Measurements from ENCODE around the gene CDCA7L.

Gene CDCA7L

DNA sequence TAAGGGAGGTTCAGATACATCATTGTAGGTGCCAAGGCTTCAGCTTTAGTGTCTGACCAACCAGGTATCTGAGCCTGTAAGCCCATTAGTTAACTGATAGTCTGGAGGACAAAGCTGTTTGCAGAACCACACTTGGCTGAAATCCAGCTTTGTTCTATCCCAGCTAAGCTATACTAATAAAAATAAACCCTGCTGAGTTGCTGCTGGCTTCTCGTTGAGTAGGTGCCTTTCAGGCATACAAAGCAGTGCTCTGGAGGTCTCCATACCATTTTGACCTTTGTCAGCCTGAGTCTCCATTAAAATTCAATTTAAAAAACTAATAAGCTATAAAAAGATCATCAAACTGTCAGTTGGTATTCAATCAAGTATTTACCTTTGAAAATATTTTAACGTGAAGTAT, 22.0 kb downstream of the CDCA7L start (continued):
- TF ChIP-seq ZNF701 (tag by site-specific recombination; IDR thresholded peaks at IDR 0.05) (no peak), ZFP3 (tag by site-specific recombination; IDR thresholded peaks at IDR 0.05; ENCODE audit: low read depth) (no peak), ZNF626 (tag by site-specific recombination; IDR thresholded peaks at IDR 0.05) (no peak), MYNN (tag by site-specific recombination; IDR thresholded peaks at IDR 0.05; ENCODE audit: borderline replicate concordance) (no peak), ZBTB26 (tag by site-specific recombination; optimal IDR thresholded peaks at IDR 0.05) (no peak)

DNA sequence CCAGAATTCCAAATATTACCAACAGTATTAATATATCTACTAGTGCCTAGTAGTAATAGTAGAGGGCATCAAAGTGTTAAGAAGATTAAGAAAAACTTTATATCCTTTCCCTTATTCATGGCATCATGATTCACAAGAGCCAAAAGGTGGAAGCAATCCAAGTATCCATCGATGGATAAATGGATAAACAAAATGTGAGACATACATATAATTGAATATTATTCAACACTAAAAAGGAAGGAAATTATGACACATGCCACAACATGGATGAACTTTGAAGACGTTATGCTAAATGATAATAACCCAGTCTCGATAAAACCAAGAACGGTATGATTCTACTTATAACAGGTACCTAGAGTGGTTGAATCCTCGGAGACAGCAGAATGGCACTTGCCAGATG, 23.1 kb downstream of the CDCA7L start:
- Histone ChIP-seq H3K4me1 (ENCODE audit: control insufficient read depth, insufficient read depth, low read length) (peaks cover 21% of the 10 kb centered on the region), H3K9me3 (ENCODE audit: control insufficient read depth, insufficient read depth, low read depth, low read length) (no peaks in the 10 kb centered on the region), H3K27ac (ENCODE audit: extremely low read depth, low read depth, low read length) (no peak overlapping the region), H3K36me3 (ENCODE audit: control insufficient read depth in 2 of 2, insufficient read depth in 1 of 2, low read length in 2 of 2) (no peaks in the 10 kb centered on the region), H3K4me3 (ENCODE audit: low read depth, low read length) (no peak overlapping the region)
- TF ChIP-seq, protein P1, sequence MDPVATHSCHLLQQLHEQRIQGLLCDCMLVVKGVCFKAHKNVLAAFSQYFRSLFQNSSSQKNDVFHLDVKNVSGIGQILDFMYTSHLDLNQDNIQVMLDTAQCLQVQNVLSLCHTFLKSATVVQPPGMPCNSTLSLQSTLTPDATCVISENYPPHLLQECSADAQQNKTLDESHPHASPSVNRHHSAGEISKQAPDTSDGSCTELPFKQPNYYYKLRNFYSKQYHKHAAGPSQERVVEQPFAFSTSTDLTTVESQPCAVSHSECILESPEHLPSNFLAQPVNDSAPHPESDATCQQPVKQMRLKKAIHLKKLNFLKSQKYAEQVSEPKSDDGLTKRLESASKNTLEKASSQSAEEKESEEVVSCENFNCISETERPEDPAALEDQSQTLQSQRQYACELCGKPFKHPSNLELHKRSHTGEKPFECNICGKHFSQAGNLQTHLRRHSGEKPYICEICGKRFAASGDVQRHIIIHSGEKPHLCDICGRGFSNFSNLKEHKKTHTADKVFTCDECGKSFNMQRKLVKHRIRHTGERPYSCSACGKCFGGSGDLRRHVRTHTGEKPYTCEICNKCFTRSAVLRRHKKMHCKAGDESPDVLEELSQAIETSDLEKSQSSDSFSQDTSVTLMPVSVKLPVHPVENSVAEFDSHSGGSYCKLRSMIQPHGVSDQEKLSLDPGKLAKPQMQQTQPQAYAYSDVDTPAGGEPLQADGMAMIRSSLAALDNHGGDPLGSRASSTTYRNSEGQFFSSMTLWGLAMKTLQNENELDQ (tag by site-specific recombination; IDR thresholded peaks at IDR 0.05; ENCODE audit: low read depth) = no peak
- no peak for TF ChIP-seq SP2 (tag by site-specific recombination; IDR thresholded peaks at IDR 0.05)
- TF ChIP-seq ZNF239 (tag by site-specific recombination; IDR thresholded peaks at IDR 0.05) = no peak
- no peak for TF ChIP-seq CTCF (tag by site-specific recombination; IDR thresholded peaks at IDR 0.05)
- no peak for TF ChIP-seq ZNF112 (tag by site-specific recombination; IDR thresholded peaks at IDR 0.05)
- TF ChIP-seq ZNF133 (tag by site-specific recombination; IDR thresholded peaks at IDR 0.05) = no peak
- TF ChIP-seq KLF9 (tag by site-specific recombination; IDR thresholded peaks at IDR 0.05; ENCODE audit: low read depth) = no peak
- TF ChIP-seq, protein P2, sequence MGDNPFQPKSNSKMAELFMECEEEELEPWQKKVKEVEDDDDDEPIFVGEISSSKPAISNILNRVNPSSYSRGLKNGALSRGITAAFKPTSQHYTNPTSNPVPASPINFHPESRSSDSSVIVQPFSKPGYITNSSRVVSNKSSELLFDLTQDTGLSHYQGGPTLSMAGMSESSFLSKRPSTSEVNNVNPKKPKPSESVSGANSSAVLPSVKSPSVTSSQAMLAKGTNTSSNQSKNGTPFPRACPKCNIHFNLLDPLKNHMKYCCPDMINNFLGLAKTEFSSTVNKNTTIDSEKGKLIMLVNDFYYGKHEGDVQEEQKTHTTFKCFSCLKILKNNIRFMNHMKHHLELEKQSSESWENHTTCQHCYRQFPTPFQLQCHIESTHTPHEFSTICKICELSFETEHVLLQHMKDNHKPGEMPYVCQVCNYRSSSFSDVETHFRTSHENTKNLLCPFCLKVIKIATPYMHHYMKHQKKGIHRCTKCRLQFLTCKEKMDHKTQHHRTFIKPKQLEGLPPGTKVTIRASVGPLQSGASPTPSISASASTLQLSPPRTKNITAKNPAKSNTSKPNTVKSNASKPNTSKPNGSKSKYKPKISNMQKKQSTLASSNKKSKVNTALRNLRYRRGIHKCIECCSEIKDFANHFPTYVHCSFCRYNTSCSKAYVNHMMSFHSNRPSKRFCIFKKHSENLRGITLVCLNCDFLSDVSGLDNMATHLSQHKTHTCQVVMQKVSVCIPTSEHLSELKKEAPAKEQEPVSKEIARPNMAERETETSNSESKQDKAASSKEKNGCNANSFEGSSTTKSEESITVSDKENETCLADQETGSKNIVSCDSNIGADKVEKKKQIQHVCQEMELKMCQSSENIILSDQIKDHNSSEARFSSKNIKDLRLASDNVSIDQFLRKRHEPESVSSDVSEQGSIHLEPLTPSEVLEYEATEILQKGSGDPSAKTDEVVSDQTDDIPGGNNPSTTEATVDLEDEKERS (tag by site-specific recombination; IDR thresholded peaks at IDR 0.05) = no peak
- TF ChIP-seq RBAK (tag by site-specific recombination; IDR thresholded peaks at IDR 0.05) = no peak
- no peak for TF ChIP-seq SETDB1 (IDR thresholded peaks at IDR 0.05; ENCODE audit: insufficient read length, low read length)
- no peak for TF ChIP-seq ZNF26 (tag by site-specific recombination; IDR thresholded peaks at IDR 0.05)
- no peak for TF ChIP-seq ZNF175 (tag by site-specific recombination; IDR thresholded peaks at IDR 0.05)
- TF ChIP-seq ZBTB20 (tag by site-specific recombination; IDR thresholded peaks at IDR 0.05) = no peak
- no peak for TF ChIP-seq ZNF791 (tag by site-specific recombination; IDR thresholded peaks at IDR 0.05)
- no peak for TF ChIP-seq ZNF10 (tag by site-specific recombination; IDR thresholded peaks at IDR 0.05)
- no peak for TF ChIP-seq ZNF610 (tag by site-specific recombination; IDR thresholded peaks at IDR 0.05; ENCODE audit: borderline replicate concordance)
- TF ChIP-seq, protein P3, sequence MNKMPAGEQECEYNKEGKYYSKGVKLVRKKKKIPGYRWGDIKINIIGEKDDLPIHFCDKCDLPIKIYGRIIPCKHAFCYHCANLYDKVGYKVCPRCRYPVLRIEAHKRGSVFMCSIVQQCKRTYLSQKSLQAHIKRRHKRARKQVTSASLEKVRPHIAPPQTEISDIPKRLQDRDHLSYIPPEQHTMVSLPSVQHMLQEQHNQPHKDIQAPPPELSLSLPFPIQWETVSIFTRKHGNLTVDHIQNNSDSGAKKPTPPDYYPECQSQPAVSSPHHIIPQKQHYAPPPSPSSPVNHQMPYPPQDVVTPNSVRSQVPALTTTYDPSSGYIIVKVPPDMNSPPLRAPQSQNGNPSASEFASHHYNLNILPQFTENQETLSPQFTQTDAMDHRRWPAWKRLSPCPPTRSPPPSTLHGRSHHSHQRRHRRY (tag by site-specific recombination; IDR thresholded peaks at IDR 0.05) = no peak
- TF ChIP-seq PRDM1 (tag by site-specific recombination; IDR thresholded peaks at IDR 0.05) = no peak
- no peak for TF ChIP-seq ZNF776 (tag by site-specific recombination; IDR thresholded peaks at IDR 0.05; ENCODE audit: borderline replicate concordance)
- ChIA-PET POLR2A (interaction anchor here (1.4 kb wide), 1 partner anchor 23 kb away, joined by 7 read pairs; the partner anchor contains the start of gene CDCA7L), CTCF (interaction anchor here (0.7 to 1.3 kb wide), 3 partner anchors 20 to 668 kb away, joined by 3 to 4 read pairs (median 3); no protein-coding TSS in a partner anchor)
